ENCODE measurements around the gene APOOL. TPM values are rescaled to one million over a fixed set of nuclear protein-coding genes. Genes with fewer than 3 reads are reported as not detected.

APOOL gene
- 8.5 and 10.7 TPM in 2 replicates for total RNA-seq

GRCh38 chrX:85003655-85004244, at the start of gene APOOL:
Gene APOOL (plus strand): TSS chrX:85003877. CDS start chrX:85003913, 36 bp downstream.

Other genes starting within 250 kb of the APOOL start
- gene SATL1, start 239.9 kb downstream of the APOOL start, total RNA-seq = not detected in 2 replicates
- gene ZNF711, start 240.1 kb downstream of the APOOL start, total RNA-seq = 0.57 TPM in 1 of 2 replicates, not detected in the other